Measurements from ENCODE around the gene ENPP3. TPM values are rescaled to one million over a fixed set of nuclear protein-coding genes. Genes with fewer than 3 reads are reported as not detected.

The ENPP3 gene
- total and polyA plus RNA-seq, 2 of the 13 experiments (the other 11 are each of a cell fraction or from before 2014, with no cell fraction given): 40.0 to 75.4 TPM

DNA sequence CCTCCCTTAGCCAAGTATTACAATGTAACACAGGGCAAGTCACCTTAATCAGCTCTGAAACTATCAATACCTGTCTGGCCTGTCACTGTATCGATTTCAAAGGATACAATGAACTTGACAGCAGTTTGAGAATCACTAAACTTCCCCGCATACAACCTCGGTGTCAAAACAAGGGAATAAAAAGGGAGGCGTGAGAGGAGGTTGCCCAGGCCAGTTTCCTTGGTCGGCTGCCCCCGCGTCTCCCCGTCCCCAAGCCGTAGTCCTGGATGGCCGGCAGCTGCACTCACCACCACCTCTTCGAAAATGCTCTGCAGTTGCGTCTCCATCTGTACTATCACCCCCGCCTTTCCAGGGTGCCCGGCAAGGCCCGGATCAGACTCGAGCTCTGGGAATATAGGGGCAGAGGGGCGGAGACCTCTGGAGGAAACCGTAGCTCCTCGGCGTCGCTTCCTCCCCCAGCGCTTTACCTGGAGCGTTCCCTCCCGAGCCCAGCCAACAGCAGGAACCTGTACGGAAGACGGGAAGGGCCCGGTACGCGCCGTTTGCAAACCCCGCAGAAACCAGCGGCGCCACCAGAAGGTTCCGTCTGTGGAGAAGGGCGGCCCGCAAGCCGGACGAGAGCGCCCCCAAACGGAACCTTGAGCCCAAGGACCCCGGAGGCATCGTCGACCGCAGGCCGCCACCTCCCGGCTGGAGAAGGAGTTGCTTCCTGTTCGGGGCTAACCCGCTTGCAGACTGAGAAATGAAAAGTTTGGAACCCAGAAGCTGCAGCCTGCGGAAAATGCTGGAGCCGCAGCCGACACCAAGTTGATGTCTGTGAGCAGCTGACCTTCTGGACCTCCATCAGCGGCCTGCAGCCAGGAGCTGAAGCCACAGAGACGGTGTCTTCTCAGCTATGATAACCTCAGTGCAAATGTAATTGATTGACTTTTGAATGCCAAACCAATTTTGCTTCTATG, 9.1 kb upstream of the ENPP3 start, which contains the start of gene MED23 (continued):
- TF ChIP-seq ZNF367 (CRISPR knock-in tag; IDR thresholded peaks at IDR 0.05; ENCODE audit: borderline replicate concordance) (peak; percentile 95), ZNF563 (CRISPR knock-in tag; IDR thresholded peaks at IDR 0.05) (peak; percentile 97), MAZ (IDR thresholded peaks at IDR 0.05; ENCODE audit: borderline replicate concordance, low read depth, low read length) (peak; percentile 92), MAZ (CRISPR knock-in tag; IDR thresholded peaks at IDR 0.05; ENCODE audit: low read depth) (peak; percentile 97), GPN1 (CRISPR knock-in tag; IDR thresholded peaks at IDR 0.05; ENCODE audit: borderline replicate concordance) (peak; percentile 95), ZNF607 (CRISPR knock-in tag; IDR thresholded peaks at IDR 0.05; ENCODE audit: borderline replicate concordance) (peak; percentile 99), PCBP2 (optimal IDR thresholded peaks at IDR 0.05; ENCODE audit: low read depth, low read length, poor library complexity, severe bottlenecking) (no peak), SMYD3 (CRISPR knock-in tag; IDR thresholded peaks at IDR 0.05) (peak; percentile 99), ZNF562 (CRISPR knock-in tag; IDR thresholded peaks at IDR 0.05; ENCODE audit: borderline replicate concordance) (no peak), SMARCC2 (IDR thresholded peaks at IDR 0.05) (peak; percentile 42; the same call in 1 of the 2 replicates), ZBTB7B (CRISPR knock-in tag; IDR thresholded peaks at IDR 0.05) (peak; percentile 97), HOXA7 (CRISPR knock-in tag; IDR thresholded peaks at IDR 0.05) (0 out of 2 replicates have a peak, but pooled peaks have one; percentile 19), ZKSCAN5 (CRISPR knock-in tag; IDR thresholded peaks at IDR 0.05) (peak; percentile 77; the same call in 1 of the 2 replicates), REPIN1 (CRISPR knock-in tag; IDR thresholded peaks at IDR 0.05; ENCODE audit: borderline replicate concordance, low read depth) (peak; percentile 100), ZFP36L1 (CRISPR knock-in tag; IDR thresholded peaks at IDR 0.05) (peak; percentile 94; the same call in 1 of the 2 replicates), SIX1 (CRISPR knock-in tag; IDR thresholded peaks at IDR 0.05; ENCODE audit: borderline replicate concordance) (peak; percentile 80), SRSF9 (IDR thresholded peaks at IDR 0.05; ENCODE audit: borderline replicate concordance, insufficient read depth, low read depth, low read length, poor library complexity, severe bottlenecking) (no peak), HNRNPL (IDR thresholded peaks at IDR 0.05; ENCODE audit: low read depth, low read length) (peak; percentile 92), HMGXB4 (CRISPR knock-in tag; IDR thresholded peaks at IDR 0.05; ENCODE audit: borderline replicate concordance in 1 of 2, low read depth in 1 of 2) (peak; percentile 100)
- TF ChIP-seq, protein P1, sequence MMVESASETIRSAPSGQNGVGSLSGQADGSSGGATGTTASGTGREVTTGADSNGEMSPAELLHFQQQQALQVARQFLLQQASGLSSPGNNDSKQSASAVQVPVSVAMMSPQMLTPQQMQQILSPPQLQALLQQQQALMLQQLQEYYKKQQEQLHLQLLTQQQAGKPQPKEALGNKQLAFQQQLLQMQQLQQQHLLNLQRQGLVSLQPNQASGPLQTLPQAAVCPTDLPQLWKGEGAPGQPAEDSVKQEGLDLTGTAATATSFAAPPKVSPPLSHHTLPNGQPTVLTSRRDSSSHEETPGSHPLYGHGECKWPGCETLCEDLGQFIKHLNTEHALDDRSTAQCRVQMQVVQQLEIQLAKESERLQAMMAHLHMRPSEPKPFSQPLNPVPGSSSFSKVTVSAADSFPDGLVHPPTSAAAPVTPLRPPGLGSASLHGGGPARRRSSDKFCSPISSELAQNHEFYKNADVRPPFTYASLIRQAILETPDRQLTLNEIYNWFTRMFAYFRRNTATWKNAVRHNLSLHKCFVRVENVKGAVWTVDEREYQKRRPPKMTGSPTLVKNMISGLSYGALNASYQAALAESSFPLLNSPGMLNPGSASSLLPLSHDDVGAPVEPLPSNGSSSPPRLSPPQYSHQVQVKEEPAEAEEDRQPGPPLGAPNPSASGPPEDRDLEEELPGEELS (CRISPR knock-in tag; IDR thresholded peaks at IDR 0.05): peak; percentile 93
